Measurements from ENCODE around the gene CDKAL1.

DNA sequence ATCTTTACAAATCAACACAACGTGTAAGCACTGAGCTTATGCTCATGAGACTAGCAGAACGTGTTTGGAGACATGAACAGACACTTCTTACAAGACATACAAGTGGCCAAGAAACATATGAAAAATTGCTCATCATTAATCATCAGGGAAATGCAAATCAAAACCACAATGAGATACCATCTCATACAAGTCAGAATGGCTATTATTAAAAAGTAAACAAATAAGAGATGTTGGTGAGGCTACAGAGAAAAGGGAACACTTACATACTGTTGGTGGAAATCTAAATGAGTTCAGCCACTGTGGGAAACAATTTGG, 731.4 kb downstream of the CDKAL1 start:
- TF ChIP-seq, protein P1, sequence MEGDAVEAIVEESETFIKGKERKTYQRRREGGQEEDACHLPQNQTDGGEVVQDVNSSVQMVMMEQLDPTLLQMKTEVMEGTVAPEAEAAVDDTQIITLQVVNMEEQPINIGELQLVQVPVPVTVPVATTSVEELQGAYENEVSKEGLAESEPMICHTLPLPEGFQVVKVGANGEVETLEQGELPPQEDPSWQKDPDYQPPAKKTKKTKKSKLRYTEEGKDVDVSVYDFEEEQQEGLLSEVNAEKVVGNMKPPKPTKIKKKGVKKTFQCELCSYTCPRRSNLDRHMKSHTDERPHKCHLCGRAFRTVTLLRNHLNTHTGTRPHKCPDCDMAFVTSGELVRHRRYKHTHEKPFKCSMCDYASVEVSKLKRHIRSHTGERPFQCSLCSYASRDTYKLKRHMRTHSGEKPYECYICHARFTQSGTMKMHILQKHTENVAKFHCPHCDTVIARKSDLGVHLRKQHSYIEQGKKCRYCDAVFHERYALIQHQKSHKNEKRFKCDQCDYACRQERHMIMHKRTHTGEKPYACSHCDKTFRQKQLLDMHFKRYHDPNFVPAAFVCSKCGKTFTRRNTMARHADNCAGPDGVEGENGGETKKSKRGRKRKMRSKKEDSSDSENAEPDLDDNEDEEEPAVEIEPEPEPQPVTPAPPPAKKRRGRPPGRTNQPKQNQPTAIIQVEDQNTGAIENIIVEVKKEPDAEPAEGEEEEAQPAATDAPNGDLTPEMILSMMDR (IDR thresholded peaks at IDR 0.05) = no peak
- TF ChIP-seq POLR2AphosphoS5 (IDR thresholded peaks at IDR 0.05) = no peak

Measured in esophagus muscularis mucosa (tissue), 3 donors.